Stomach (tissue), 4 donors: ENCODE data around the gene OGFR.

Experiments used
- EP300 ChIP-seq: sonication (generic); formaldehyde crosslinking; IDR thresholded peaks from one replicate; pipeline ENCODE4 v1.6.1; 2017; ENCODE audit warnings: antibody characterized with exemption
- POLR2A ChIP-seq, 4 donors: fragments of 450-650 bp; IDR thresholded peaks; one replicate each; pipeline ENCODE4 v1.6.1; 2016; ENCODE audit warnings: antibody characterized with exemption in 4 of 4, control low read depth in 2 of 4, mild to moderate bottlenecking in 1 of 4, moderate library complexity in 1 of 4
- POLR2AphosphoS5 ChIP-seq, 3 donors: sonication (generic); formaldehyde crosslinking; IDR thresholded peaks; one replicate each; pipeline ENCODE4 v1.6.1; 2016; ENCODE audit warnings: antibody characterized with exemption in 3 of 3
- TF ChIP-seq, protein P1 (sequence below), 7 experiments: fragments of 450-650 bp in 4 of 7; fragments of 200-600 bp in 3 of 7; sonication (generic) in 3 of 7; IDR thresholded peaks; one replicate each; pipeline ENCODE4 v1.5.1; 2016 to 2019; ENCODE audit warnings: antibody characterized with exemption in 7 of 7, control low read depth in 2 of 7, mild to moderate bottlenecking in 1 of 7

DNA sequence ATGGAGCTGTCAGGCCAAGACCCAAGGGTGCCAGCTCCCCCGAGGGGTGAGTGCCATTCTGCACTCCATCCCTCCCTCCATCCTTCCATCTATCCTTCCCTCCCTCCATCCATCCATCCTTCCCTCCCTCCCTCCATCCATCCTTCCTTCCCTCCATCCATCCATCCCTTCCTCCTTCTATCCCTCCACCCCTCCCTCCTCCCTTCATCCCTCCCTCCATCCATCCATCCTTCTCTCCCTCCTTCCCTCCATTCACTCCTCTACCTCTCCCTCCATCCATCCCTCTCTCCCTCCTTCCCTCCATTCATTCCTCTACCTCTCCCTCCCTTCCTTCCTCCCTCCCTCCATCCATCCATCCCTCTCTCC is 49.7 kb upstream of the OGFR start:
- TF ChIP-seq, protein P1, sequence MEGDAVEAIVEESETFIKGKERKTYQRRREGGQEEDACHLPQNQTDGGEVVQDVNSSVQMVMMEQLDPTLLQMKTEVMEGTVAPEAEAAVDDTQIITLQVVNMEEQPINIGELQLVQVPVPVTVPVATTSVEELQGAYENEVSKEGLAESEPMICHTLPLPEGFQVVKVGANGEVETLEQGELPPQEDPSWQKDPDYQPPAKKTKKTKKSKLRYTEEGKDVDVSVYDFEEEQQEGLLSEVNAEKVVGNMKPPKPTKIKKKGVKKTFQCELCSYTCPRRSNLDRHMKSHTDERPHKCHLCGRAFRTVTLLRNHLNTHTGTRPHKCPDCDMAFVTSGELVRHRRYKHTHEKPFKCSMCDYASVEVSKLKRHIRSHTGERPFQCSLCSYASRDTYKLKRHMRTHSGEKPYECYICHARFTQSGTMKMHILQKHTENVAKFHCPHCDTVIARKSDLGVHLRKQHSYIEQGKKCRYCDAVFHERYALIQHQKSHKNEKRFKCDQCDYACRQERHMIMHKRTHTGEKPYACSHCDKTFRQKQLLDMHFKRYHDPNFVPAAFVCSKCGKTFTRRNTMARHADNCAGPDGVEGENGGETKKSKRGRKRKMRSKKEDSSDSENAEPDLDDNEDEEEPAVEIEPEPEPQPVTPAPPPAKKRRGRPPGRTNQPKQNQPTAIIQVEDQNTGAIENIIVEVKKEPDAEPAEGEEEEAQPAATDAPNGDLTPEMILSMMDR (IDR thresholded peaks at IDR 0.05) = no peak
- TF ChIP-seq POLR2A (IDR thresholded peaks at IDR 0.05) (no peak), POLR2AphosphoS5 (IDR thresholded peaks at IDR 0.05) (no peak), EP300 (no peak)
